ENCODE results near the gene RNF126. TPM values are rescaled to one million over a fixed set of nuclear protein-coding genes. Genes with fewer than 3 reads are reported as not detected.
A peak's percentile ranks its signal among the peaks of the same experiment; 100 is the strongest.

RNF126 gene
- total RNA-seq, 6 experiments from 2014 or later: 18.3 to 85.0 (median 28.8) TPM

DNA sequence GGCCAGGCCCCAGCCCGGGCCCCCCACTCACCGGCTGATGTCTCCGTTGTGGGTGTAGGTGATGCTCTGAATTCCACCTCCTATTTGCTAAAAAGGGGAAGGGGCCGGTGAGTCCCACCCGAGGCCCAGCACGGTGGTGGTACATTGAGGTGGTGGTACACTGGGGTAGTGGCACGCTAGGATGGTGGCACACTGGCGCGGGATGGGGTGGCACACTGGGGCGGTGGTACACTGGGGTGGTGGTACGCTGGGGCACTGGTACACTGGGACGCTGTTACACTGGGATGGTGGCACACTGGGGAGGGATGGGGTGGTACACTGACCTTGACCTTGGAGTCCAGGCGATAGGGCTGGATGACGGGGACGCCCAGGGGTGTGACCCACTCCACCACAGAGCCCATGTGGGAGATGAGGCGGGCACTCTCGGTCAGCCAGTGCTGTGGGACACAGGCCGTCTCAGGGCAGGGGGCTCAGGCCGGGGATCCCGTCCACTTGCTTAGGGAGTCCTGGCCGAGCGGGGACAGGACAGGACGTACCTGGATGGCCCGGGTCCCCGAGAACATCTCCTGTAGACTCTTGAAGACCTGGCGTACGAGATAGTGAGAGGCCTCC, 44.2 kb downstream of the RNF126 start:
- intact Hi-C loops (cut with DNase I): no loop called here
- no peaks in the 10 kb centered on the region for H3K27me3 ChIP-seq
- H3K36me3 ChIP-seq: peaks cover 0 to 37% (median 10%) of the 10 kb centered on the region in 4 donors
- TF ChIP-seq POLR2A (IDR thresholded peaks at IDR 0.05): no peak
- TF ChIP-seq, protein P1, sequence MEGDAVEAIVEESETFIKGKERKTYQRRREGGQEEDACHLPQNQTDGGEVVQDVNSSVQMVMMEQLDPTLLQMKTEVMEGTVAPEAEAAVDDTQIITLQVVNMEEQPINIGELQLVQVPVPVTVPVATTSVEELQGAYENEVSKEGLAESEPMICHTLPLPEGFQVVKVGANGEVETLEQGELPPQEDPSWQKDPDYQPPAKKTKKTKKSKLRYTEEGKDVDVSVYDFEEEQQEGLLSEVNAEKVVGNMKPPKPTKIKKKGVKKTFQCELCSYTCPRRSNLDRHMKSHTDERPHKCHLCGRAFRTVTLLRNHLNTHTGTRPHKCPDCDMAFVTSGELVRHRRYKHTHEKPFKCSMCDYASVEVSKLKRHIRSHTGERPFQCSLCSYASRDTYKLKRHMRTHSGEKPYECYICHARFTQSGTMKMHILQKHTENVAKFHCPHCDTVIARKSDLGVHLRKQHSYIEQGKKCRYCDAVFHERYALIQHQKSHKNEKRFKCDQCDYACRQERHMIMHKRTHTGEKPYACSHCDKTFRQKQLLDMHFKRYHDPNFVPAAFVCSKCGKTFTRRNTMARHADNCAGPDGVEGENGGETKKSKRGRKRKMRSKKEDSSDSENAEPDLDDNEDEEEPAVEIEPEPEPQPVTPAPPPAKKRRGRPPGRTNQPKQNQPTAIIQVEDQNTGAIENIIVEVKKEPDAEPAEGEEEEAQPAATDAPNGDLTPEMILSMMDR (IDR thresholded peaks at IDR 0.05): no peak
- DNase-seq (peak in 1 of 3 donors; percentile 51), ATAC-seq (no peak)
- H3K9me3 ChIP-seq: no peaks in the 10 kb centered on the region
- no peaks in the 10 kb centered on the region for H3K4me1 ChIP-seq
- WGBS (ENCODE audit: insufficient coverage, low coverage, low lambda C conversion rate, missing lambda C conversion rate): no CpG with 5 or more reads among the region's 27 CpGs
- H3K27ac ChIP-seq: no peak overlapping the region
- H3K4me3 ChIP-seq: no peak overlapping the region

GRCh38 chr19:618247-618619, 44.8 kb downstream of the RNF126 start:
- H3K4me1 ChIP-seq: no peaks in the 10 kb centered on the region
- H3K4me3 ChIP-seq: no peak overlapping the region
- no peaks in the 10 kb centered on the region for H3K9me3 ChIP-seq
- no peak for TF ChIP-seq POLR2A (IDR thresholded peaks at IDR 0.05)
- intact Hi-C loops (cut with DNase I): no loop called here
- no peak overlapping the region for H3K27ac ChIP-seq
- H3K36me3 ChIP-seq: peaks cover 0 to 32% (median 10%) of the 10 kb centered on the region in 4 donors
- ATAC-seq (no peak), DNase-seq (peak in 1 of 3 donors; percentile 52)
- WGBS (ENCODE audit: insufficient coverage, low coverage, low lambda C conversion rate, missing lambda C conversion rate): no CpG with 5 or more reads among the region's 19 CpGs
- H3K27me3 ChIP-seq: no peaks in the 10 kb centered on the region

- 96% methylated on average over 5 of the region's 29 CpGs for WGBS (ENCODE audit: insufficient coverage, low coverage, low lambda C conversion rate, missing lambda C conversion rate)
- intact Hi-C loops (cut with DNase I): no loop called here
Observed at GRCh38 chr19:617551-618246, 45.3 kb downstream of the RNF126 start.

DNA sequence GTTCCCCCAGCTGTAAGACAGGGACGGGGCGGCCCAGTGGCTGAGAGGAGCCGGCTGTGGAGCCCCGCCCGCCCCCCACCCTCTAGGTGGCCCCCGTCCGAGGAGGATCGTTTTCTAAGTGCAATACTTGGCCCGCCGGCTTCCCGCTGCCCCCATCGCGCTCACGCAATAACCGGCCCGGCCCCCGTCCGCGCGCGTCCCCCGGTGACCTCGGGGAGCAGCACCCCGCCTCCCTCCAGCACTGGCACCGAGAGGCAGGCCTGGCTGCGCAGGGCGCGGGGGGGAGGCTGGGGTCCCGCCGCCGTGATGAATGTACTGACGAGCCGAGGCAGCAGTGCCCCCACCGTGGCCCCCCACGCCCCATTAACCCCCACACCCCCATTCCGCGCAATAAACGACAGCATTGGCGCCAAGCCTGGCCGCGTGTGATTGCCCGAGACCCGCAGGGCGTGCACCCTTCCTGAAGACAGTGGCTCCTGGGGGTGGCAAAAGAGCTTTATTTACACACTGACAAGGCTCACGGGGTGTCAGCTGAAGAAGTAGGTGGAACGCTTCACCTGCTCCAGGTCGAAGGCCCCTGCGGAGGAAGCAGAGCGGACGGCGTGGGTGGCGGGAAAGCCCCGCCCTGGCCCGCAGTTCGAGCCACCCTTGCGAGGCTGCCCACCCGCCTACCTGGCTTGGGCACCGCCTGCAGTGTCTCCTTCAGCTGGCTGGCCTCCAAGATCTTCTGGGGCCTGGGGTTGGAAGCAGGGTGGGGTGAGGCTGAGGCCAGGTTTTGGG, 46.1 kb downstream of the RNF126 start:
- WGBS (ENCODE audit: insufficient coverage, low coverage, low lambda C conversion rate, missing lambda C conversion rate): 87% methylated on average over 7 of the region's 58 CpGs
- DNase-seq (peak in 1 of 3 donors; percentile 51), ATAC-seq (peak in 1 of 4 donors; percentile 9)
- no peak for TF ChIP-seq POLR2A (IDR thresholded peaks at IDR 0.05)
- TF ChIP-seq, protein P1 (IDR thresholded peaks at IDR 0.05): no peak
- Histone ChIP-seq H3K4me3 (no peak overlapping the region), H3K36me3 (peaks cover 0 to 31% (median 10%) of the 10 kb centered on the region in 4 donors), H3K27me3 (no peaks in the 10 kb centered on the region), H3K9me3 (no peaks in the 10 kb centered on the region), H3K4me1 (no peaks in the 10 kb centered on the region), H3K27ac (no peak overlapping the region)
- intact Hi-C loops (cut with DNase I): no loop called here

More at GRCh38 chr19:617551-618246, 45.3 kb downstream of the RNF126 start:
- peak in 1 of 4 donors; percentile 14 for ATAC-seq
- no peak for TF ChIP-seq POLR2A (IDR thresholded peaks at IDR 0.05)
- peak in 1 of 3 donors; percentile 31 for DNase-seq
- no peaks in the 10 kb centered on the region for H3K4me1 ChIP-seq
- H3K27ac ChIP-seq: no peak overlapping the region
- H3K4me3 ChIP-seq: no peak overlapping the region
- peaks cover 0 to 32% (median 10%) of the 10 kb centered on the region in 4 donors for H3K36me3 ChIP-seq
- H3K27me3 ChIP-seq: no peaks in the 10 kb centered on the region
- no peaks in the 10 kb centered on the region for H3K9me3 ChIP-seq

DNA sequence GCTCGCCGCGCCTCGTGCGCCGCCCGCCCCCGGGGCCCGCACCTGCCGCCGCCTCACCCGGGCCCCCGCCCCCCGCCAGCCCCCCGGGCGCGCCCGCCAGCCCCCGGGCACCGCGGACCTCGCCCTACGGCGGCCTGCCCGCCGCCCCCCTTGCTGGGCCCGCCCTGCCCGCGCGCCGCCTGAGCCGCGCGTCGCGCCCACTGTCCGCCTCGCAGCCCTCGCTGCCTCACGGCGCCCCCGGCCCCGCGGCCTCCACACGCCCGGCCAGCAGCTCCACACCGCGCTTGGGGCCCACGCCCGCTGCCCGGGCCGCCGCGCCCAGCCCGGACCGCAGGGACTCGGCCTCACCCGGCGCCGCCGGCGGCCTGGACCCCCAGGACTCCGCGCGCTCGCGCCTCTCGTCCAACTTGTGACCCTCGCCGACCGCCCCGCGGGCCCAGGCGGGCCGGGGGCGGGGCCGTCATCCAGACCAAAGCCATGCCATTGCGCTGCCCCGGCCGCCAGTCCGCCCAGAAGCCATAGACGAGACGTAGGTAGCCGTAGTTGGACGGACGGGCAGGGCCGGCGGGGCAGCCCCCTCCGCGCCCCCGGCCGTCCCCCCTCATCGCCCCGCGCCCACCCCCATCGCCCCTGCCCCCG, 46.8 kb downstream of the RNF126 start:
- Histone ChIP-seq H3K27ac (no peak overlapping the region), H3K4me1 (no peaks in the 10 kb centered on the region), H3K9me3 (no peaks in the 10 kb centered on the region), H3K4me3 (no peak overlapping the region), H3K36me3 (peaks cover 0 to 24% (median 10%) of the 10 kb centered on the region in 4 donors), H3K27me3 (no peaks in the 10 kb centered on the region)
- ATAC-seq: no peak
- intact Hi-C loops (cut with DNase I): no loop called here
- TF ChIP-seq POLR2A (IDR thresholded peaks at IDR 0.05): no peak
- TF ChIP-seq, protein P1 (IDR thresholded peaks at IDR 0.05): no peak
- WGBS (ENCODE audit: insufficient coverage, low coverage, low lambda C conversion rate, missing lambda C conversion rate): no CpG with 5 or more reads among the region's 97 CpGs
- DNase-seq: peak in 2 of 3 donors; percentile 30 to 42
